Activated CD8-positive, alpha-beta T cell treated with anti-CD3 and anti-CD28 coated beads, Interleukin-2, amount 10 ng/mL, durations not matched to agents 7 days and 5 days (primary cell): ENCODE measurements around the gene HEXB. TPM values are rescaled to one million over a fixed set of nuclear protein-coding genes. Genes with fewer than 3 reads are reported as not detected.
"Not testable (repeated sequence)": the region's sequence is repeated elsewhere in the genome, so short reads cannot be mapped to it uniquely, and the experiment has no call there.

Experiments
- ATAC-seq: fragments of 150-1000 bp; cut with Tn5 transposase; one replicate; pipeline ENCODE4 v1.10.0; 2021; ENCODE audit warnings: moderate library complexity
- CTCF ChIA-PET: fragments of 350-600 bp; sonication (Branson Sonifier 250); formaldehyde crosslinking; loops from one replicate; lab custom pipeline; 2021; ENCODE audit warnings: antibody characterized with exemption; lab: Charles Lee
- POLR2A ChIA-PET: fragments of 350-600 bp; sonication (Branson Sonifier 250); formaldehyde crosslinking; loops from one replicate; lab custom pipeline; 2021; ENCODE audit warnings: antibody characterized with exemption; lab: Charles Lee
- DNase-seq: peaks from one replicate; pipeline ENCODE4 v3.0.0-alpha.2; 2020
- H3K27ac Mint-ChIP-seq: one replicate; pipeline ENCODE4 v1.8.0; 2021; ENCODE audit warnings: mild to moderate bottlenecking, mixed read lengths
- H3K27me3 Mint-ChIP-seq: one replicate; pipeline ENCODE4 v1.8.0; 2021; ENCODE audit warnings: low read depth, mixed read lengths
- H3K36me3 Mint-ChIP-seq: one replicate; pipeline ENCODE4 v1.8.0; 2021; ENCODE audit warnings: low read depth, mixed read lengths
- H3K4me1 Mint-ChIP-seq: one replicate; pipeline ENCODE4 v1.8.0; 2021; ENCODE audit warnings: low read depth, mixed read lengths
- H3K4me3 Mint-ChIP-seq: one replicate; pipeline ENCODE4 v1.8.0; 2021; ENCODE audit warnings: mild to moderate bottlenecking, mixed read lengths
- H3K9me3 Mint-ChIP-seq: one replicate; pipeline ENCODE4 v1.8.0; 2022; ENCODE audit warnings: mixed read lengths; ENCODE audit not compliant: insufficient read depth
- total RNA-seq, 2 experiments: library from RNA; stranded (reverse); gene quantifications; one replicate each; pipeline ENCODE4 v1.2.3, GENCODE V29; 2021

Gene HEXB
- total RNA-seq, 2 experiments from 2014 or later = 53.1 to 62.9 TPM

GRCh38 chr5:74660140-74660539 lies 24.9 kb upstream of the HEXB start:
- Mint-ChIP-seq H3K27ac (no peak overlapping the region), H3K27me3 (peaks cover 21% of the 10 kb centered on the region), H3K36me3 (no peaks in the 10 kb centered on the region), H3K4me3 (no peak overlapping the region), H3K9me3 (no peaks in the 10 kb centered on the region), H3K4me1 (no peaks in the 10 kb centered on the region)
- CTCF ChIA-PET = no interaction called here
- ATAC-seq (no peak), DNase-seq (no peak)
- POLR2A ChIA-PET = no interaction called here

- ChIA-PET POLR2A (no interaction called here), CTCF (no interaction called here)
- DNase-seq = no peak
- Mint-ChIP-seq H3K4me1 (no peaks in the 10 kb centered on the region), H3K4me3 (no peak overlapping the region), H3K9me3 (no peaks in the 10 kb centered on the region), H3K36me3 (no peaks in the 10 kb centered on the region), H3K27me3 (peaks cover 27% of the 10 kb centered on the region), H3K27ac (no peak overlapping the region)
- ATAC-seq = no peak
These were observed 24.2 kb upstream of the HEXB start for GRCh38 chr5:74660873-74661272.

- Mint-ChIP-seq H3K4me1 (no peaks in the 10 kb centered on the region), H3K27me3 (peaks cover 28% of the 10 kb centered on the region), H3K27ac (no peak overlapping the region), H3K9me3 (no peaks in the 10 kb centered on the region), H3K36me3 (no peaks in the 10 kb centered on the region), H3K4me3 (no peak overlapping the region)
- ChIA-PET CTCF (no interaction called here), POLR2A (no interaction called here)
- no peak for DNase-seq
- no peak for ATAC-seq
These were observed 20.5 kb upstream of the HEXB start for GRCh38 chr5:74664551-74664950.

GRCh38 chr5:74665273-74665672 lies 19.8 kb upstream of the HEXB start:
- H3K9me3 Mint-ChIP-seq = no peaks in the 10 kb centered on the region
- no peak for DNase-seq
- H3K4me1 Mint-ChIP-seq = no peaks in the 10 kb centered on the region
- H3K27me3 Mint-ChIP-seq = peaks cover 29% of the 10 kb centered on the region
- CTCF ChIA-PET = no interaction called here
- H3K4me3 Mint-ChIP-seq = no peak overlapping the region
- no peaks in the 10 kb centered on the region for H3K36me3 Mint-ChIP-seq
- POLR2A ChIA-PET = no interaction called here
- no peak for ATAC-seq
- no peak overlapping the region for H3K27ac Mint-ChIP-seq

GRCh38 chr5:74665816-74666215 lies 19.2 kb upstream of the HEXB start:
- no peak for DNase-seq
- no peak for ATAC-seq
- Mint-ChIP-seq H3K27me3 (peaks cover 26% of the 10 kb centered on the region), H3K27ac (no peak overlapping the region), H3K9me3 (no peaks in the 10 kb centered on the region), H3K4me3 (no peak overlapping the region), H3K36me3 (no peaks in the 10 kb centered on the region), H3K4me1 (no peaks in the 10 kb centered on the region)
- CTCF ChIA-PET = no interaction called here
- POLR2A ChIA-PET = no interaction called here

GRCh38 chr5:74667396-74667795 lies 17.6 kb upstream of the HEXB start:
- H3K27ac Mint-ChIP-seq = no peak overlapping the region
- no peaks in the 10 kb centered on the region for H3K36me3 Mint-ChIP-seq
- DNase-seq (no peak), ATAC-seq (no peak)
- CTCF ChIA-PET = interaction anchor here (1.6 kb wide), 1 partner anchor 26 kb away, joined by 3 read pairs; no protein-coding TSS in a partner anchor
- peaks cover 19% of the 10 kb centered on the region for H3K27me3 Mint-ChIP-seq
- no peaks in the 10 kb centered on the region for H3K9me3 Mint-ChIP-seq
- H3K4me1 Mint-ChIP-seq = no peaks in the 10 kb centered on the region
- POLR2A ChIA-PET = no interaction called here
- H3K4me3 Mint-ChIP-seq = no peak overlapping the region

GRCh38 chr5:74669821-74670220 lies 15.2 kb upstream of the HEXB start:
- no peaks in the 10 kb centered on the region for H3K4me1 Mint-ChIP-seq
- no peak for ATAC-seq
- DNase-seq = no peak
- no peak overlapping the region for H3K4me3 Mint-ChIP-seq
- no peak overlapping the region for H3K27ac Mint-ChIP-seq
- no peaks in the 10 kb centered on the region for H3K36me3 Mint-ChIP-seq
- peaks cover 23% of the 10 kb centered on the region for H3K27me3 Mint-ChIP-seq
- POLR2A ChIA-PET = no interaction called here
- H3K9me3 Mint-ChIP-seq = no peaks in the 10 kb centered on the region
- CTCF ChIA-PET = no interaction called here

GRCh38 chr5:74670396-74671038 lies 14.5 kb upstream of the HEXB start:
- ATAC-seq (no peak), DNase-seq (no peak)
- H3K36me3 Mint-ChIP-seq = no peaks in the 10 kb centered on the region
- H3K4me1 Mint-ChIP-seq = no peaks in the 10 kb centered on the region
- POLR2A ChIA-PET = no interaction called here
- CTCF ChIA-PET = interaction anchor here (0.6 kb wide), 1 partner anchor 19 kb away, joined by 3 read pairs; no protein-coding TSS in a partner anchor
- H3K4me3 Mint-ChIP-seq = no peak overlapping the region
- H3K9me3 Mint-ChIP-seq = no peaks in the 10 kb centered on the region
- H3K27ac Mint-ChIP-seq = no peak overlapping the region
- peaks cover 24% of the 10 kb centered on the region for H3K27me3 Mint-ChIP-seq

GRCh38 chr5:74672215-74672877 lies 12.7 kb upstream of the HEXB start:
- Mint-ChIP-seq H3K27ac (no peak overlapping the region), H3K36me3 (no peaks in the 10 kb centered on the region), H3K9me3 (no peaks in the 10 kb centered on the region), H3K4me3 (no peak overlapping the region), H3K4me1 (no peaks in the 10 kb centered on the region), H3K27me3 (peaks cover 16% of the 10 kb centered on the region)
- POLR2A ChIA-PET = no interaction called here
- CTCF ChIA-PET = interaction anchor here (0.8 to 1.2 kb wide), 3 partner anchors 10 to 263 kb away, joined by 3 to 4 read pairs (median 3); no protein-coding TSS in a partner anchor
- no peak for DNase-seq
- no peak for ATAC-seq

- Mint-ChIP-seq H3K27me3 (peaks cover 15% of the 10 kb centered on the region), H3K4me1 (no peaks in the 10 kb centered on the region), H3K4me3 (no peak overlapping the region), H3K36me3 (no peaks in the 10 kb centered on the region), H3K27ac (no peak overlapping the region), H3K9me3 (no peaks in the 10 kb centered on the region)
- ChIA-PET CTCF (interaction anchor here (0.7 to 1.2 kb wide), 2 partner anchors 10 to 376 kb away, joined by 3 to 4 read pairs; no protein-coding TSS in a partner anchor), POLR2A (no interaction called here)
- no peak for ATAC-seq
- no peak for DNase-seq
These were observed 11.8 kb upstream of the HEXB start for GRCh38 chr5:74673011-74673790.

GRCh38 chr5:74676466-74676865 lies 8.6 kb upstream of the HEXB start:
- H3K36me3 Mint-ChIP-seq, H3K27ac Mint-ChIP-seq, ATAC-seq, DNase-seq, H3K9me3 Mint-ChIP-seq, POLR2A ChIA-PET, H3K4me1 Mint-ChIP-seq, H3K4me3 Mint-ChIP-seq: not testable (repeated sequence)
- CTCF ChIA-PET = interaction anchor here (0.9 to 1.2 kb wide), 2 partner anchors 561 to 589 kb away, joined by 4 read pairs; partner anchors contain the start of gene ANKRD31
- H3K27me3 Mint-ChIP-seq = peaks cover 29% of the 10 kb centered on the region

- DNase-seq, CTCF ChIA-PET, H3K4me1 Mint-ChIP-seq, H3K4me3 Mint-ChIP-seq, POLR2A ChIA-PET, H3K27ac Mint-ChIP-seq, ATAC-seq, H3K36me3 Mint-ChIP-seq, H3K9me3 Mint-ChIP-seq: not testable (repeated sequence)
- peaks cover 30% of the 10 kb centered on the region for H3K27me3 Mint-ChIP-seq
These were observed 6.9 kb upstream of the HEXB start for GRCh38 chr5:74678123-74678522.
